ENCODE measurements around the gene ATP10A.

- TF ChIP-seq CTCF (IDR thresholded peaks at IDR 0.05; ENCODE audit: poor library complexity, severe bottlenecking) (no peak), SMC3 (conservative IDR thresholded peaks at IDR 0.05; ENCODE audit: poor library complexity) (no peak), EZH2 (IDR thresholded peaks at IDR 0.05; ENCODE audit: borderline replicate concordance, insufficient read depth, low read length, poor library complexity, severe bottlenecking) (no peak), REST (IDR thresholded peaks at IDR 0.05; ENCODE audit: borderline replicate concordance) (no peak)
Measured at GRCh38 chr15:25804451-25804850, 58.7 kb downstream of the ATP10A start.

All from neural cell (in vitro differentiated cells).